ENCODE measurements around the gene SORCS1. TPM values are rescaled to one million over a fixed set of nuclear protein-coding genes. Genes with fewer than 3 reads are reported as not detected.

Gene SORCS1
- total RNA-seq, 1 experiment from 2014 or later = not detected

DNA sequence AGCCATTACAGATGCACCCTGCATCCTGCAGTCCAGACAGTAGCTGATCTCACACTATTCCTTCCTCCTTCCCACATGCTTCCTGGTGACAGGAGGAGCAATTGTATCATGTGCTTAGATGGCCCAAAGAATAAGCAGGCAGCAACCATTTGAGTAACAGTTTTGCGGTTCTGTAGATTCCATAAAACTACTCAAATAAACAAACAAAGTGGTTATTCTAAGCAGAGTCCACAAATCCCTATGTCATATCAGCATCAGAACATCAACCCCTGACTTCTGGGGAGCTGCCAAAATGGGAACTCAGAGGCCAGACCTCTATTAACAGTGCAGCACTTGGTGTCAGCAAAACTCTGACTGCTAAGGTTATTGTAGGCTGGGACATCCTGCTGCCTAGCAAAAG is 226.0 kb downstream of the SORCS1 start:
- no peaks in the 10 kb centered on the region for H3K4me1 ChIP-seq (replicated peaks; ENCODE audit: insufficient read depth)
- H3K4me2 ChIP-seq = no peak overlapping the region
- H3K36me3 ChIP-seq (ENCODE audit: low read depth) = no peaks in the 10 kb centered on the region
- H4K20me1 ChIP-seq (ENCODE audit: insufficient read depth) = no peaks in the 10 kb centered on the region
- intact Hi-C loops (cut with micrococcal nuclease; ENCODE audit: unreplicated experiment) = no loop called here
- ChIA-PET CTCF (no interaction called here), POLR2A (ENCODE audit: unreplicated experiment) (no interaction called here)
- BruUV-seq (replicated peaks) = no TSS peak
- H3K79me2 ChIP-seq (ENCODE audit: low read depth) = no peaks in the 10 kb centered on the region
- H3K4me3 ChIP-seq = no peak overlapping the region
- H2AFZ ChIP-seq = no peak overlapping the region
- no peaks in the 10 kb centered on the region for H3K27me3 ChIP-seq (ENCODE audit: insufficient read depth, low read depth)
- H3F3A ChIP-seq (ENCODE audit: insufficient read depth, low read depth) = no peaks in the 10 kb centered on the region
- TF ChIP-seq EZH2 (IDR thresholded peaks at IDR 0.05; ENCODE audit: low read depth) = no peak
- TF ChIP-seq, protein P1, sequence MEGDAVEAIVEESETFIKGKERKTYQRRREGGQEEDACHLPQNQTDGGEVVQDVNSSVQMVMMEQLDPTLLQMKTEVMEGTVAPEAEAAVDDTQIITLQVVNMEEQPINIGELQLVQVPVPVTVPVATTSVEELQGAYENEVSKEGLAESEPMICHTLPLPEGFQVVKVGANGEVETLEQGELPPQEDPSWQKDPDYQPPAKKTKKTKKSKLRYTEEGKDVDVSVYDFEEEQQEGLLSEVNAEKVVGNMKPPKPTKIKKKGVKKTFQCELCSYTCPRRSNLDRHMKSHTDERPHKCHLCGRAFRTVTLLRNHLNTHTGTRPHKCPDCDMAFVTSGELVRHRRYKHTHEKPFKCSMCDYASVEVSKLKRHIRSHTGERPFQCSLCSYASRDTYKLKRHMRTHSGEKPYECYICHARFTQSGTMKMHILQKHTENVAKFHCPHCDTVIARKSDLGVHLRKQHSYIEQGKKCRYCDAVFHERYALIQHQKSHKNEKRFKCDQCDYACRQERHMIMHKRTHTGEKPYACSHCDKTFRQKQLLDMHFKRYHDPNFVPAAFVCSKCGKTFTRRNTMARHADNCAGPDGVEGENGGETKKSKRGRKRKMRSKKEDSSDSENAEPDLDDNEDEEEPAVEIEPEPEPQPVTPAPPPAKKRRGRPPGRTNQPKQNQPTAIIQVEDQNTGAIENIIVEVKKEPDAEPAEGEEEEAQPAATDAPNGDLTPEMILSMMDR (conservative IDR thresholded peaks at IDR 0.05) = no peak
- H3K9me3 ChIP-seq (ENCODE audit: insufficient read depth, low read depth) = no peaks in the 10 kb centered on the region
- no peaks in the 10 kb centered on the region for H3K9me2 ChIP-seq (ENCODE audit: insufficient read depth)
- no peak for DNase-seq
- H3K27ac ChIP-seq = no peak overlapping the region

DNA sequence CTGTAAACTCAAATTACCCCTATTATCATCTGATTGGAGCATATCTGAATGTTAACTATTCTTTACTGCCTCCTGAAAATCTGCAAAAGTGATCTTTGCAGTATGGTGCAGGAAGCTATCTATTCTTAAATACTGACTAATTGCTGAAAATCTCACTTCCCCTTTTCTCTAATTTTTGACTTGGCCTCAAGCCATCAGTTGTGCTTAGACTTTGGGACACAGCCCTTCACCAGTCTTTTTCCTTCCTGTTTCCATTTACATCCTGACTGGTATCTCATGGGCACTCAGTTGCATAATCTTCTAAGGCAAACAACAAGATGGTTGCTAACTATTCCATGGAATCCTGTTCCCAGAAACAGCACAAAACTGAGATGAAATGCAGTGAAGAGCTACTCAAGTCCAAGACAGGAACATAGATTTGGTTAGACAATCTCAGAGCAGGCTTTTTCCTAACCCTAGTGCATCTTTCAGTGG is 228.5 kb downstream of the SORCS1 start:
- no peak overlapping the region for H2AFZ ChIP-seq
- CTCF ChIA-PET = no interaction called here
- no peaks in the 10 kb centered on the region for H3K79me2 ChIP-seq (ENCODE audit: low read depth)
- TF ChIP-seq, protein P1 (conservative IDR thresholded peaks at IDR 0.05) = no peak
- TF ChIP-seq EZH2 (IDR thresholded peaks at IDR 0.05; ENCODE audit: low read depth) = no peak
- intact Hi-C loops (cut with micrococcal nuclease; ENCODE audit: unreplicated experiment) = no loop called here
- POLR2A ChIA-PET (ENCODE audit: unreplicated experiment) = no interaction called here
- no peak for DNase-seq
- H3K4me3 ChIP-seq = no peak overlapping the region
- H3K4me2 ChIP-seq = no peak overlapping the region
- no peaks in the 10 kb centered on the region for H3K9me2 ChIP-seq (ENCODE audit: insufficient read depth)
- H3F3A ChIP-seq (ENCODE audit: insufficient read depth, low read depth) = no peaks in the 10 kb centered on the region
- H3K4me1 ChIP-seq (replicated peaks; ENCODE audit: insufficient read depth) = no peaks in the 10 kb centered on the region
- H3K27me3 ChIP-seq (ENCODE audit: insufficient read depth, low read depth) = no peaks in the 10 kb centered on the region
- no peaks in the 10 kb centered on the region for H3K36me3 ChIP-seq (ENCODE audit: low read depth)
- no peaks in the 10 kb centered on the region for H4K20me1 ChIP-seq (ENCODE audit: insufficient read depth)
- no TSS peak for BruUV-seq (replicated peaks)
- H3K27ac ChIP-seq = no peak overlapping the region
- H3K9me3 ChIP-seq (ENCODE audit: insufficient read depth, low read depth) = no peaks in the 10 kb centered on the region

DNA sequence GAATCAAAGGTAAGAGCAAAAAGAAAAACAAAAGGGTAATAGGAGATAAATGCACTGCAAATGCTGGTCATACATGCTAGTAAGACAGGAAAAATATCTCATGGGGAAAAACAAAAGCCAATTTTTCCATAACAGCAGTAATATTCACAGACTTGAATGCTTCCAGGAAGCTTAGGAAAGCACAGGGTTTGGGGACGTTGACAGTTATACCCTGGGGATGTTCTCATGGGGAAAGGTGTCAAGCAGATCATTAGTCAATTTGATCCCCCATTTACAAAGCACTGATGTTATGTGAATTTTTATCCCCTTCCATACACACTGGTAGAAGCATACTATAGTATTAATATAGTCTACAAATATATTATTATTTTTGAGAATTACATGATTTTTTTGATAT is 232.7 kb downstream of the SORCS1 start:
- Histone ChIP-seq H3K9me2 (ENCODE audit: insufficient read depth) (no peaks in the 10 kb centered on the region), H2AFZ (no peak overlapping the region), H3K27ac (no peak overlapping the region), H3K36me3 (ENCODE audit: low read depth) (no peaks in the 10 kb centered on the region), H3K4me1 (replicated peaks; ENCODE audit: insufficient read depth) (no peaks in the 10 kb centered on the region), H3K4me2 (no peak overlapping the region), H3F3A (ENCODE audit: insufficient read depth, low read depth) (no peaks in the 10 kb centered on the region), H3K79me2 (ENCODE audit: low read depth) (no peaks in the 10 kb centered on the region), H4K20me1 (ENCODE audit: insufficient read depth) (no peaks in the 10 kb centered on the region), H3K27me3 (ENCODE audit: insufficient read depth, low read depth) (no peaks in the 10 kb centered on the region), H3K9me3 (ENCODE audit: insufficient read depth, low read depth) (no peaks in the 10 kb centered on the region), H3K4me3 (no peak overlapping the region)
- POLR2A ChIA-PET (ENCODE audit: unreplicated experiment) = no interaction called here
- CTCF ChIA-PET = no interaction called here
- TF ChIP-seq, protein P1 (conservative IDR thresholded peaks at IDR 0.05) = no peak
- no peak for TF ChIP-seq EZH2 (IDR thresholded peaks at IDR 0.05; ENCODE audit: low read depth)
- no peak for DNase-seq
- BruUV-seq (replicated peaks) = no TSS peak
- intact Hi-C loops (cut with micrococcal nuclease; ENCODE audit: unreplicated experiment) = no loop called here

Data from PC-9 (cell line).